HK-2 (cell line): Measurements from ENCODE around the gene NCOA3.
"Not testable (repeated sequence)": the region's sequence is repeated elsewhere in the genome, so short reads cannot be mapped to it uniquely, and the experiment has no call there.

Source experiments
- DNase-seq: peaks from one replicate; pipeline ENCODE4 v3.0.0-alpha.2; 2018; ENCODE audit not compliant: unreplicated experiment

NCOA3 gene

GRCh38 chr20:47501482-47502270 is at the start of gene NCOA3:
Gene NCOA3 (plus strand): TSS chr20:47501887. CDS start chr20:47622248, 120,361 bp downstream.
- peak; percentile 97 for DNase-seq

GRCh38 chr20:47452736-47453161 is 48.9 kb upstream of the NCOA3 start:
- DNase-seq, result no peak

- DNase-seq, result peak; percentile 83
Measured at GRCh38 chr20:47453167-47453782, 48.4 kb upstream of the NCOA3 start.

- no peak for DNase-seq
Measured at GRCh38 chr20:47454298-47455132, 47.2 kb upstream of the NCOA3 start.

- no peak for DNase-seq
Measured at GRCh38 chr20:47455133-47456040, 46.3 kb upstream of the NCOA3 start.

GRCh38 chr20:47456041-47456537 is 45.6 kb upstream of the NCOA3 start:
- DNase-seq, result no peak

- peak; percentile 49 for DNase-seq
Measured at GRCh38 chr20:47456952-47457724, 44.5 kb upstream of the NCOA3 start.

GRCh38 chr20:47458280-47459050 is 43.2 kb upstream of the NCOA3 start:
- not testable (repeated sequence) for DNase-seq

GRCh38 chr20:47459344-47460073 is 42.2 kb upstream of the NCOA3 start:
- no peak for DNase-seq

GRCh38 chr20:47460761-47461112 is 41.0 kb upstream of the NCOA3 start:
- not testable (repeated sequence) for DNase-seq

GRCh38 chr20:47461120-47461685 is 40.5 kb upstream of the NCOA3 start:
- no peak for DNase-seq

GRCh38 chr20:47461906-47462305 is 39.8 kb upstream of the NCOA3 start:
- DNase-seq, result not testable (repeated sequence)

GRCh38 chr20:47464380-47465101 is 37.1 kb upstream of the NCOA3 start:
- DNase-seq, result peak; percentile 53

GRCh38 chr20:47465335-47466090 is 36.2 kb upstream of the NCOA3 start:
- no peak for DNase-seq

GRCh38 chr20:47466213-47466612 is 35.5 kb upstream of the NCOA3 start:
- DNase-seq, result no peak

GRCh38 chr20:47466704-47467459 is 34.8 kb upstream of the NCOA3 start:
- peak; percentile 25 for DNase-seq
